ENCODE measurements around the gene THEMIS2.

DNA sequence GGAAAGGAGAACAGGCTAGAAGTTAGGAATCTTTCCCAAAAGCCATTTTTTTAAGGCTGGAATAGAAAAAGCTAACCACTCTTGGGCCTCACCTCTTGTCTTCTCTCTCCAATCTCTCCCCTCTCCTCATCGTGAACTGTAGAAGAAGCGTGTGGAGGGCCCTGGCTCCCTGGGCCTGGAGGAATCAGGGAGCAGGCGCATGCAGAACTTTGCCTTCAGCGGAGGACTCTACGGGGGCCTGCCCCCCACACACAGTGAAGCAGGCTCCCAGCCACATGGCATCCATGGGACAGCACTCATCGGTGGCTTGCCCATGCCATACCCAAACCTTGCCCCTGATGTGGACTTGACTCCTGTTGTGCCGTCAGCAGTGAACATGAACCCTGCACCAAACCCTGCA, 22.4 kb upstream of the THEMIS2 start:
- TF ChIP-seq POLR2A (IDR thresholded peaks at IDR 0.05; ENCODE audit: low read depth) = no peak
- TF ChIP-seq, protein P1, sequence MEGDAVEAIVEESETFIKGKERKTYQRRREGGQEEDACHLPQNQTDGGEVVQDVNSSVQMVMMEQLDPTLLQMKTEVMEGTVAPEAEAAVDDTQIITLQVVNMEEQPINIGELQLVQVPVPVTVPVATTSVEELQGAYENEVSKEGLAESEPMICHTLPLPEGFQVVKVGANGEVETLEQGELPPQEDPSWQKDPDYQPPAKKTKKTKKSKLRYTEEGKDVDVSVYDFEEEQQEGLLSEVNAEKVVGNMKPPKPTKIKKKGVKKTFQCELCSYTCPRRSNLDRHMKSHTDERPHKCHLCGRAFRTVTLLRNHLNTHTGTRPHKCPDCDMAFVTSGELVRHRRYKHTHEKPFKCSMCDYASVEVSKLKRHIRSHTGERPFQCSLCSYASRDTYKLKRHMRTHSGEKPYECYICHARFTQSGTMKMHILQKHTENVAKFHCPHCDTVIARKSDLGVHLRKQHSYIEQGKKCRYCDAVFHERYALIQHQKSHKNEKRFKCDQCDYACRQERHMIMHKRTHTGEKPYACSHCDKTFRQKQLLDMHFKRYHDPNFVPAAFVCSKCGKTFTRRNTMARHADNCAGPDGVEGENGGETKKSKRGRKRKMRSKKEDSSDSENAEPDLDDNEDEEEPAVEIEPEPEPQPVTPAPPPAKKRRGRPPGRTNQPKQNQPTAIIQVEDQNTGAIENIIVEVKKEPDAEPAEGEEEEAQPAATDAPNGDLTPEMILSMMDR (IDR thresholded peaks at IDR 0.05) = no peak

Measured in esophagus muscularis mucosa (tissue), 3 donors.